Activated naive CD8-positive, alpha-beta T cell treated with anti-CD3 and anti-CD28 coated beads for 36 hours (primary cell): ENCODE data around the gene TEX261. TPM values are rescaled to one million over a fixed set of nuclear protein-coding genes. Genes with fewer than 3 reads are reported as not detected.

ENCODE experiments used
- DNase-seq: peaks from one replicate; pipeline ENCODE4 v3.0.0; 2021
- H3K27ac Mint-ChIP-seq: one replicate; pipeline ENCODE4 v1.8.0; 2022; ENCODE audit warnings: mild to moderate bottlenecking, moderate library complexity, mixed read lengths
- H3K27me3 Mint-ChIP-seq: one replicate; pipeline ENCODE4 v1.8.0; 2022; ENCODE audit warnings: mild to moderate bottlenecking, mixed read lengths
- H3K36me3 Mint-ChIP-seq: one replicate; pipeline ENCODE4 v1.8.0; 2021; ENCODE audit warnings: mild to moderate bottlenecking, mixed read lengths
- H3K4me1 Mint-ChIP-seq: one replicate; pipeline ENCODE4 v1.8.0; 2021; ENCODE audit warnings: mixed read lengths
- H3K4me3 Mint-ChIP-seq: one replicate; pipeline ENCODE4 v1.8.0; 2022; ENCODE audit warnings: mild to moderate bottlenecking, moderate library complexity, mixed read lengths
- H3K9me3 Mint-ChIP-seq: one replicate; pipeline ENCODE4 v1.8.0; 2022; ENCODE audit warnings: mixed read lengths
- total RNA-seq, 2 experiments: library from RNA; stranded (reverse); gene quantifications; one replicate each; pipeline ENCODE4 v1.2.3, GENCODE V29; 2021

Gene TEX261
- total RNA-seq, 2 experiments from 2014 or later = 81.6 to 87.2 TPM

GRCh38 chr2:70978341-70979179, 16.1 kb downstream of the TEX261 start, which contains the start of gene ANKRD53:
TSS of gene ANKRD53 (plus strand) at chr2:70978630. CDS start at chr2:70978646, 16 bp downstream.
- peak; percentile 49 for DNase-seq
- Mint-ChIP-seq H3K27ac (peak within 1 kb of the TSS; percentile 83), H3K36me3 (no peaks in the 10 kb centered on the region), H3K9me3 (no peaks in the 10 kb centered on the region), H3K27me3 (peaks cover 3% of the 10 kb centered on the region), H3K4me3 (peak within 1 kb of the TSS; percentile 79), H3K4me1 (peaks cover 12% of the 10 kb centered on the region)

- H3K4me3 Mint-ChIP-seq = peak overlapping the region; percentile 79
- peak; percentile 39 for DNase-seq
- peaks cover 12% of the 10 kb centered on the region for H3K4me1 Mint-ChIP-seq
- no peaks in the 10 kb centered on the region for H3K9me3 Mint-ChIP-seq
- peaks cover 3% of the 10 kb centered on the region for H3K27me3 Mint-ChIP-seq
- peak overlapping the region; percentile 83 for H3K27ac Mint-ChIP-seq
- no peaks in the 10 kb centered on the region for H3K36me3 Mint-ChIP-seq
These were observed 17.0 kb downstream of the TEX261 start for GRCh38 chr2:70977605-70978205.

- no peak overlapping the region for H3K4me3 Mint-ChIP-seq
- H3K4me1 Mint-ChIP-seq = peaks cover 12% of the 10 kb centered on the region
- H3K9me3 Mint-ChIP-seq = no peaks in the 10 kb centered on the region
- no peaks in the 10 kb centered on the region for H3K36me3 Mint-ChIP-seq
- peaks cover 10% of the 10 kb centered on the region for H3K27me3 Mint-ChIP-seq
- no peak for DNase-seq
- H3K27ac Mint-ChIP-seq = no peak overlapping the region
These were observed 19.4 kb downstream of the TEX261 start for GRCh38 chr2:70975237-70975636.

GRCh38 chr2:70974592-70974991, 20.1 kb downstream of the TEX261 start:
- no peak for DNase-seq
- Mint-ChIP-seq H3K27me3 (peaks cover 12% of the 10 kb centered on the region), H3K9me3 (no peaks in the 10 kb centered on the region), H3K36me3 (no peaks in the 10 kb centered on the region), H3K27ac (no peak overlapping the region), H3K4me3 (no peak overlapping the region), H3K4me1 (peaks cover 12% of the 10 kb centered on the region)

- no peak overlapping the region for H3K27ac Mint-ChIP-seq
- no peak overlapping the region for H3K4me3 Mint-ChIP-seq
- H3K36me3 Mint-ChIP-seq = no peaks in the 10 kb centered on the region
- peaks cover 37% of the 10 kb centered on the region for H3K27me3 Mint-ChIP-seq
- H3K9me3 Mint-ChIP-seq = no peaks in the 10 kb centered on the region
- peaks cover 4% of the 10 kb centered on the region for H3K4me1 Mint-ChIP-seq
- DNase-seq = no peak
These were observed 27.5 kb downstream of the TEX261 start for GRCh38 chr2:70967189-70967588.

- peaks cover 4% of the 10 kb centered on the region for H3K4me1 Mint-ChIP-seq
- no peaks in the 10 kb centered on the region for H3K36me3 Mint-ChIP-seq
- H3K27me3 Mint-ChIP-seq = peaks cover 42% of the 10 kb centered on the region
- H3K4me3 Mint-ChIP-seq = no peak overlapping the region
- no peak overlapping the region for H3K27ac Mint-ChIP-seq
- H3K9me3 Mint-ChIP-seq = no peaks in the 10 kb centered on the region
- DNase-seq = no peak
These were observed 28.0 kb downstream of the TEX261 start for GRCh38 chr2:70966681-70967080.

GRCh38 chr2:70965506-70965905, 29.2 kb downstream of the TEX261 start:
- Mint-ChIP-seq H3K36me3 (no peaks in the 10 kb centered on the region), H3K4me1 (peaks cover 4% of the 10 kb centered on the region), H3K9me3 (no peaks in the 10 kb centered on the region), H3K27ac (no peak overlapping the region), H3K4me3 (peak overlapping the region; percentile 79), H3K27me3 (peaks cover 42% of the 10 kb centered on the region)
- no peak for DNase-seq

- no peak overlapping the region for H3K27ac Mint-ChIP-seq
- H3K36me3 Mint-ChIP-seq = no peaks in the 10 kb centered on the region
- peak; percentile 84 for DNase-seq
- peaks cover 38% of the 10 kb centered on the region for H3K27me3 Mint-ChIP-seq
- no peaks in the 10 kb centered on the region for H3K9me3 Mint-ChIP-seq
- H3K4me1 Mint-ChIP-seq = peaks cover 4% of the 10 kb centered on the region
- peak overlapping the region; percentile 79 for H3K4me3 Mint-ChIP-seq
These were observed 29.9 kb downstream of the TEX261 start for GRCh38 chr2:70964596-70965386.

- H3K4me1 Mint-ChIP-seq = peaks cover 4% of the 10 kb centered on the region
- H3K36me3 Mint-ChIP-seq = no peaks in the 10 kb centered on the region
- no peaks in the 10 kb centered on the region for H3K9me3 Mint-ChIP-seq
- H3K4me3 Mint-ChIP-seq = no peak overlapping the region
- peaks cover 38% of the 10 kb centered on the region for H3K27me3 Mint-ChIP-seq
- no peak overlapping the region for H3K27ac Mint-ChIP-seq
- no peak for DNase-seq
These were observed 30.5 kb downstream of the TEX261 start for GRCh38 chr2:70964133-70964532.

GRCh38 chr2:70962885-70963878, 31.5 kb downstream of the TEX261 start:
- no peak for DNase-seq

GRCh38 chr2:70962211-70962884, 32.3 kb downstream of the TEX261 start:
- H3K27me3 Mint-ChIP-seq = peaks cover 44% of the 10 kb centered on the region
- H3K36me3 Mint-ChIP-seq = no peaks in the 10 kb centered on the region
- no peak for DNase-seq
- H3K27ac Mint-ChIP-seq = no peak overlapping the region
- peaks cover 10% of the 10 kb centered on the region for H3K4me1 Mint-ChIP-seq
- no peaks in the 10 kb centered on the region for H3K9me3 Mint-ChIP-seq
- H3K4me3 Mint-ChIP-seq = no peak overlapping the region

More at GRCh38 chr2:70962885-70963878, 31.5 kb downstream of the TEX261 start:
- no peak overlapping the region for H3K27ac Mint-ChIP-seq
- H3K4me3 Mint-ChIP-seq = no peak overlapping the region
- no peaks in the 10 kb centered on the region for H3K9me3 Mint-ChIP-seq
- H3K4me1 Mint-ChIP-seq = peaks cover 9% of the 10 kb centered on the region
- no peaks in the 10 kb centered on the region for H3K36me3 Mint-ChIP-seq
- H3K27me3 Mint-ChIP-seq = peaks cover 38% of the 10 kb centered on the region

GRCh38 chr2:70961648-70961994, 33.1 kb downstream of the TEX261 start:
- H3K9me3 Mint-ChIP-seq = no peaks in the 10 kb centered on the region
- H3K27ac Mint-ChIP-seq = no peak overlapping the region
- no peak overlapping the region for H3K4me3 Mint-ChIP-seq
- peaks cover 10% of the 10 kb centered on the region for H3K4me1 Mint-ChIP-seq
- no peaks in the 10 kb centered on the region for H3K36me3 Mint-ChIP-seq
- no peak for DNase-seq
- H3K27me3 Mint-ChIP-seq = peaks cover 51% of the 10 kb centered on the region

- Mint-ChIP-seq H3K27me3 (peaks cover 52% of the 10 kb centered on the region), H3K9me3 (no peaks in the 10 kb centered on the region), H3K4me1 (peaks cover 10% of the 10 kb centered on the region), H3K27ac (no peak overlapping the region), H3K4me3 (no peak overlapping the region), H3K36me3 (no peaks in the 10 kb centered on the region)
- DNase-seq = no peak
These were observed 33.6 kb downstream of the TEX261 start for GRCh38 chr2:70960833-70961647.
